A549 (cell line): ENCODE measurements around the gene ULK1.

Experiments used
- BHLHE40 ChIP-seq: IDR thresholded peaks from 2 replicates; pipeline ENCODE4 v1.6.1; 2012; ENCODE audit warnings: low read depth, low read length, inconsistent platforms
- CBX8 ChIP-seq: fragments of 200-600 bp; sonication (generic); IDR thresholded peaks from 2 replicates; pipeline ENCODE4 v1.6.1; 2016
- CTCF ChIP-seq: fragments of >200 bp; sonication (Bioruptor Twin); formaldehyde crosslinking; IDR thresholded peaks from 3 replicates; pipeline ENCODE4 v1.5.1; 2016
- ESRRA ChIP-seq: fragments of 150-350 bp; IDR thresholded peaks from 2 replicates; pipeline ENCODE4 v1.6.1; 2014; ENCODE audit warnings: mild to moderate bottlenecking, low read length, borderline replicate concordance
- HES2 ChIP-seq: fragments of >200 bp; sonication (Bioruptor Twin); formaldehyde crosslinking; IDR thresholded peaks from 2 replicates; pipeline ENCODE4 v1.6.1; 2016
- JUNB ChIP-seq: fragments of >200 bp; sonication (Bioruptor Twin); formaldehyde crosslinking; IDR thresholded peaks from 2 replicates; pipeline ENCODE4 v1.6.1; 2016
- REST ChIP-seq: fragments of 200-600 bp; sonication (generic); IDR thresholded peaks from 2 replicates; pipeline ENCODE4 v1.6.1; 2016; ENCODE audit warnings: antibody characterized with exemption, mild to moderate bottlenecking, moderate library complexity
- RNF2 ChIP-seq: fragments of 200-600 bp; sonication (generic); IDR thresholded peaks from 2 replicates; pipeline ENCODE4 v1.6.1; 2016; ENCODE audit warnings: low read depth, mild to moderate bottlenecking, antibody characterized with exemption, moderate library complexity, borderline replicate concordance
- SMC3 ChIP-seq: fragments of >200 bp; sonication (Bioruptor Twin); formaldehyde crosslinking; IDR thresholded peaks from 3 replicates; pipeline ENCODE4 v1.6.1; 2018; ENCODE audit warnings: inconsistent platforms
- SREBF2 ChIP-seq: fragments of 450-650 bp; IDR thresholded peaks from 2 replicates; pipeline ENCODE4 v1.6.1; 2014; ENCODE audit warnings: mild to moderate bottlenecking, moderate library complexity
- TP53 ChIP-seq: fragments of 250-450 bp; sonication (Bioruptor Pico); IDR thresholded peaks from 2 replicates; pipeline ENCODE4 v1.5.0; 2021; ENCODE audit warnings: mild to moderate bottlenecking, moderate library complexity

- TF ChIP-seq CTCF (no peak), ESRRA (no peak), HES2 (no peak), CBX8 (no peak), RNF2 (no peak), SMC3 (no peak), REST (no peak), JUNB (no peak), SREBF2 (no peak), TP53 (CRISPR knock-in tag) (no peak), BHLHE40 (no peak)
Measured at GRCh38 chr12:131900397-131900796, 6.0 kb downstream of the ULK1 start.
